WTC11 (cell line): ENCODE results near the gene SH3BP5.

Source experiments
- ATF1 ChIP-seq: sonication (generic); formaldehyde crosslinking; IDR thresholded peaks from 2 replicates; pipeline ENCODE4 v1.8.1; 2023; ENCODE audit warnings: mild to moderate bottlenecking, moderate library complexity, missing genetic modification reagents
- NFE2L1 ChIP-seq: sonication (generic); formaldehyde crosslinking; IDR thresholded peaks from 2 replicates; pipeline ENCODE4 v1.8.1; 2023; ENCODE audit warnings: missing genetic modification reagents
- NR3C1 ChIP-seq: sonication (generic); formaldehyde crosslinking; conservative IDR thresholded peaks from 2 replicates; pipeline ENCODE4 v1.8.1; 2023; ENCODE audit warnings: low read depth, mild to moderate bottlenecking, missing genetic modification reagents
- ZNF121 ChIP-seq: sonication (generic); formaldehyde crosslinking; IDR thresholded peaks from 2 replicates; pipeline ENCODE4 v1.8.0; 2023; ENCODE audit warnings: missing genetic modification reagents
- ZNF423 ChIP-seq: fragments of 250-450 bp; sonication (Bioruptor Pico); IDR thresholded peaks from 2 replicates; pipeline ENCODE4 v2.1.2; 2022; ENCODE audit warnings: mild to moderate bottlenecking, moderate library complexity
- TF ChIP-seq, protein P1 (sequence below): fragments of 200-600 bp; IDR thresholded peaks from 2 replicates; pipeline ENCODE4 v1.8.0; 2022; ENCODE audit warnings: antibody characterized with exemption
- TF ChIP-seq, protein P2 (sequence below): sonication (generic); formaldehyde crosslinking; IDR thresholded peaks from 2 replicates; pipeline ENCODE4 v1.8.0; 2022; ENCODE audit warnings: mild to moderate bottlenecking, missing genetic modification reagents
- TF ChIP-seq, protein P3 (sequence below): sonication (generic); formaldehyde crosslinking; conservative IDR thresholded peaks from 2 replicates; pipeline ENCODE4 v1.8.1; 2022; ENCODE audit warnings: mild to moderate bottlenecking, missing genetic modification reagents

DNA sequence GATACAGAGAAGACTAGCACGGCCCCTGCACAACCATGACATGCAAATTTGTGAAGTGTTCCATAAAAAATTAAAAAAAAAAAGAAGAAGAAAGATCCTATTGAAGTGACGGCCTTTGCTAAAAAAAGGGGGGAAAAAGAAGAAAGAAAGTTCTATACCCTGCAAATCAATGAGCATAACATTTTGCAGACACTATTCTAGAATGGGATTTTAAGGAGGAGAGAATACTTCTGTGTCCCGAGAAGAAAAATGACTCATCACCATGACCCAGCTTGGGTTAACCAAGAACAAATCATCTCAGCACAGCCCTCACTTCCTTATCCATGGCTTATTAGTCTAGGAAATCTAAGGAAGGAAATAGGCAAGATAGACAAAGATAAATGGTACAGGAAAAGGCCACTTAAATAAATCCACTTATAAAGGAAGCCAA is 7.4 kb upstream of the SH3BP5 start:
- TF ChIP-seq ZNF423 (CRISPR knock-in tag) (no peak), ZNF121 (CRISPR knock-in tag) (no peak), NFE2L1 (CRISPR knock-in tag) (no peak), NR3C1 (CRISPR knock-in tag) (no peak), ATF1 (no peak)
- TF ChIP-seq, protein P1, sequence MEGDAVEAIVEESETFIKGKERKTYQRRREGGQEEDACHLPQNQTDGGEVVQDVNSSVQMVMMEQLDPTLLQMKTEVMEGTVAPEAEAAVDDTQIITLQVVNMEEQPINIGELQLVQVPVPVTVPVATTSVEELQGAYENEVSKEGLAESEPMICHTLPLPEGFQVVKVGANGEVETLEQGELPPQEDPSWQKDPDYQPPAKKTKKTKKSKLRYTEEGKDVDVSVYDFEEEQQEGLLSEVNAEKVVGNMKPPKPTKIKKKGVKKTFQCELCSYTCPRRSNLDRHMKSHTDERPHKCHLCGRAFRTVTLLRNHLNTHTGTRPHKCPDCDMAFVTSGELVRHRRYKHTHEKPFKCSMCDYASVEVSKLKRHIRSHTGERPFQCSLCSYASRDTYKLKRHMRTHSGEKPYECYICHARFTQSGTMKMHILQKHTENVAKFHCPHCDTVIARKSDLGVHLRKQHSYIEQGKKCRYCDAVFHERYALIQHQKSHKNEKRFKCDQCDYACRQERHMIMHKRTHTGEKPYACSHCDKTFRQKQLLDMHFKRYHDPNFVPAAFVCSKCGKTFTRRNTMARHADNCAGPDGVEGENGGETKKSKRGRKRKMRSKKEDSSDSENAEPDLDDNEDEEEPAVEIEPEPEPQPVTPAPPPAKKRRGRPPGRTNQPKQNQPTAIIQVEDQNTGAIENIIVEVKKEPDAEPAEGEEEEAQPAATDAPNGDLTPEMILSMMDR = no peak
- TF ChIP-seq, protein P2, sequence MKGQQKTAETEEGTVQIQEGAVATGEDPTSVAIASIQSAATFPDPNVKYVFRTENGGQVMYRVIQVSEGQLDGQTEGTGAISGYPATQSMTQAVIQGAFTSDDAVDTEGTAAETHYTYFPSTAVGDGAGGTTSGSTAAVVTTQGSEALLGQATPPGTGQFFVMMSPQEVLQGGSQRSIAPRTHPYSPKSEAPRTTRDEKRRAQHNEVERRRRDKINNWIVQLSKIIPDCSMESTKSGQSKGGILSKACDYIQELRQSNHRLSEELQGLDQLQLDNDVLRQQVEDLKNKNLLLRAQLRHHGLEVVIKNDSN (CRISPR knock-in tag) = no peak
- TF ChIP-seq, protein P3, sequence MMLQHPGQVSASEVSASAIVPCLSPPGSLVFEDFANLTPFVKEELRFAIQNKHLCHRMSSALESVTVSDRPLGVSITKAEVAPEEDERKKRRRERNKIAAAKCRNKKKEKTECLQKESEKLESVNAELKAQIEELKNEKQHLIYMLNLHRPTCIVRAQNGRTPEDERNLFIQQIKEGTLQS (CRISPR knock-in tag) = no peak
